HG03196 (cell line): ENCODE measurements around the gene PTCRA.
"Not testable (repeated sequence)": the region's sequence is repeated elsewhere in the genome, so short reads cannot be mapped to it uniquely, and the experiment has no call there.

Experiments used
- ATAC-seq: cut with Tn5 transposase; IDR thresholded peaks from one replicate; pipeline ENCODE4 v1.9.1; 2021; ENCODE audit not compliant: unreplicated experiment

The PTCRA gene

DNA sequence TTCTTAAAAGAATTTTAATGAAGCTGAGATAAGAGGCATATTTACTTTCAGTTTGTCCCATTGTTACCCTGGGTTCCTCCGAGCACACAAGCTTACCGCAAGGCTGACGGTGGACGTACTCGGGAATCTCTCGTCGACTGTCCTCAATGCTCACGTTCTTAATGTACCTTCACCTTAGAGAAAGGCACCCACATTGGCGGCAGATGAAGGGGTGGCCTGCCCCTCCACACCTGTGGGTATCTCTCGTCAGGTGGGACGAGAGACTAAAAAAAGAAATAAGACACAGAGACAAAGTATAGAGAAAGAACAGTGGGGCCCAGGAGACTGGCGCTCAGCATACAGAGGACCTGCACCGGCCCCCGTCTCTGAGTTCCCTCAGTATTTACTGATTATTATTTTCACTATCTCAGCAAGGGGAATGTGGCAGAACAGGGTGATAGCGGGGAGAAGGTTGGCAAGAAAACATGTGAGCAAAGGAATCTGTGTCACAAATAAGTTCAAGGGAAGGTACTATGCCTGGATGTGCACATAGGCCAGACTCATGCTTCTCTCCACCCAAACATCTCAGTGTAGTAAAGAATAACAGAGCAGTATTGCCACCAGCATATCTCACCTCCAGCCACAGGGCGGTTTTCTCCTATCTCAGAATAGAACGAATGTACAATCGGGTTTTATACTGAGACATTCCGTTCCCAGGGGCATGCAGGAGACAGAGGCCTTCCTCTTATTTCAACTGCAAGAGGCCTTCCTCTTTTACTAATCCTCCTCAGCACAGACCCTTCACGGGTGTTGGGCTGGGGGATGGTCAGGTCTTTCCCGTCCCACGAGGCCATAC is 13.2 kb upstream of the PTCRA start:
- not testable (repeated sequence) for ATAC-seq

DNA sequence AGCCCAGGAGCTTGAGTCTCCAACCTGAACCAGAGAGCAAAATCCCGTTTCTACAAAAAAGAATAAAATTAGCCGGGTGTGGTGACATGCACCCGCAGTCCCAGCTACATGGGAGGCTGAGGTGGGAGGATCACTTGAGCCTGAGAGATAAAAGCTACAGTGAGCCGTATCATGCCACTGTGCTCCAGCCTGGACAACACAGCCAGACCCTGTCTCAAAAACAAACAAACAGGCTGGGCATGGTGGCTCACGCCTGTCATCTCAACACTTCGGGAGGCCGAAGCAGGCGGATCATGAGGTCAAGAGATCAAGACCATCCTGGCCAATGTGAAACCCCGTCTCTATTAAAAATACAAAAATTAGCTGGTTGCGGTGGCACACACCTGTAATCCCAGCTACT is 11.4 kb upstream of the PTCRA start:
- ATAC-seq = no peak

DNA sequence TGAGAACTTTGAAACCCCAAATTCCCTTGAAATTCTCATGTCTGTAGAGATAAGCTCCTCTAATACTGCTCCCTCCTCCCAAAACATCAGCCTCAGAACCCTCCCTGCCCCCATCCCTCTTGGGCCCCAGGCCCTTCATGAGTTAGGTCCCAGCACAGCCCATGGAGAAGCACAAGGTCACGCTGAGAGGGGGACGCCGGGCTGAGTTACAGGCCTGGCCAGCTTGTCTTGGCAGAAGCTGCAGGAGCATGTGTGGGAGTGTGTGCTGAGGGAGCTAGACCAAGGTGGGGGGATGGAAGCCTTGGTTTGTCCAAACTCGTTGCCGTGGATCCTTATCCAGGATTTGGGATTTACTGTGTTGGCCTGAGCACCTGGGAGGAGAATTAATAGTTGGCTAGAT is 8.5 kb upstream of the PTCRA start:
- ATAC-seq = no peak

DNA sequence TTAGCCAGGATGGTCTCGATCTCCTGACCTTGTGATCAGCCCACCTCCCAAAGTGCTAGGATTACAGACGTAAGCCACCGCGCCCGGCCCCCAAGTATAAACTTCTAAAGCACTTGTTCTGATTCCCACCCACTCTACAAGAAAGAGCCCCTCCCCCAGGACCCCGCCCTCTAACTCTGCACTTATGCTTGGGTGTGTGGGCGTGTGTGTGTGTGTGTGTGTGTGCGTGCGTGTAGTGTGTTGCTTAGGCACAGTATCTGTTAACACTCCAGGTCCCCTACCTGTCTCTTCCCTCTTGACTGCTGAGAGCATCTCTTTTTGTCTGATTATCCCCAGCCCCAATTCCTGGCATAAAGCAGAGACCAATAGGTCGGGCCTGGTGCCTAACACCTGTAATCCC is 6.0 kb upstream of the PTCRA start:
- no peak for ATAC-seq

DNA sequence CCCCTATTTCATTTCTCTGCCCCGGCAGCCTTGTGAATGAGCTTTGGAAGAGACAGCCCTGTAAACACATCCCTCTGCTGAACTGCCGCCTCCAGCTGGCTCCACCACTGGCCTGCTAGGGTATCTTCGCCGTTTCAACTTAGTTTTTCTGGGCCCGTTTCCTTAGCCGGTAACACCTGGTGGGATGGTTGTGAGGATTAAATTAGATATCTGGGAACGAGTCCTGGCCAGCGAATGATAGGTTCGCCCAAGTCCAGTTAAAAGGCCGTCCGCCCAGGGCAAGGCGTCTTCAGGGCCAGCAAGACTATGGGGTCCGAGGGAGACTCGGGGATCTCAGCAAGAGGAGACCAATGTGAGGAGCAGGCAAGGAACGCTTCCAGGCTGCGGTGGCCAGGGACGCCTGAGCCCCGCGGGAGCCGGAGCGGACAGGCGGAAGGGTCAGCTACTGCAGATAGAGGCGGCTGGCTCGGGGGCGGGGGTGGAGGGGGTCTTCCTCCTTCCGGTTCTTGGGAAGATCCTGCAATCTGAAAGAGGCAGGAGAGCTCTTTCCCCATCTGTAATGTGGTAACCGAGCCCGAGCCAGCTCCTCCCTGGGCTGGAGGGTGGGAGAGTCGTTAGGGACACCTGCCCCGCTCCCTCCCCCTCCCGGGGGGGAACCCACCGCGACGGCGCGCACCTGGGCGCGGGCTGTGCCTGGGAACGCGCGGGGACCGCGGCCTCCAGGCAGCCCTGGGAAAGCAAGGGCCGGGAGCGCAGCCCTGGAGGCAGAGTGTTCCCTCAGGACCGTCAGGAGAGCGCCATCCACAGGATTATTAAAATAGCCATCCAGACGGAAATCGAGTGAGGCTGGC is 4.5 kb upstream of the PTCRA start:
- no peak for ATAC-seq

DNA sequence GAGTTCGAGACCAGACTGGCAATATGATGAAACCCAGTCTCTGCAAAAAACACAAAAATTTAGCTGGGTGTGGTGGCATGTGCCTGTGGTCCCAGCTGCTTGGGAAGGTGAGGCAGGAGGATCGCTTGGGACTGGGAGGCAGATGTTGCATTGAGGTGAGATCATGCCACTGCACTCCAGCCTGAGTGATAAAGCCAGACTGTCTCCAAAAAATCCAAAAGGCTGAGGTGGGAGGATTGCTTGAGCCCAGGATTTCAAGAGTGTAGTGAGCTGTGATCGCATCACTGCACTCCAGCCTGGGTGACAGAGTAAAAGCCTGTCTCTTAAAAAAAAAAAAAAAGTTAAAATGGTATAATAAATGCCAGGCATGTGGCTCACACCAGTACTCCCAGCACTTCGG is 1.3 kb upstream of the PTCRA start:
- no peak for ATAC-seq

DNA sequence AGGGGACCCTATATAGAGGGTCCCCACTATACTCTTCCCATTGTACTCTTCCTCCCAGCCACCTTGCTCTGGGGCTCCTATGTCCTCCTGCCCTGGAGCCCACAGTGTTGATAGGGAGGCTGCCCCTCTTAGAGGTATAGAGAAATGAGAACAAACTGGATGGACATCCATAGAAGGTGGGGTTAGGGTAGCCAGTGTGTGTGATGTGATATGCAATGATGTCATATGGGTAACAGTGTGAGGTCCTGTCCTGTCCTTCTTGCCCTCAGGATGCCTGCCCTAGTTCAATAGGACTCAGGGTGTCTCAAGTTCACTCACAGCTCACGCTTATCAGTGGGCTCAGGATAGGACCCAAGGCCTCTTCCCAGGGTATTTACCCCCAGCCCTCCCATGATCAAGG is 435 bp downstream of the PTCRA start:
- ATAC-seq = no peak

DNA sequence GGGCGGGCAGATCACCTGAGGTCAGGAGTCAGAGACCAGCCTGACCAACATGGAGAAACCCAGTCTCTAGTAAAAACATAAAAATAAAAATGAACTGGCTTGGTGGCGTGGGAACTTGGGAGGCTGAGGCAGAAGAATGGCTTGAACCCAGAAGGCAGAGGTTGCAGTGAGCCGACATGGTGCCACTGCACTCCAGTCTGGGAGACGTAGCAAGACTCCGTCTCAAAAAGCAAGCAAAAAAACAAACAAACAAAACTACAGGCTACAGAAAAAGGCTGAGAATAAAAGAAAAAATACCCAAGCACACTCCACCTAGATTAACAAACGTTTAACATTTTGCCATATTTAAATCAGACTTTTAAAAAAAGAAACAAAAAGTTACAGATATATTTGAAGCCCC is 5.9 kb downstream of the PTCRA start:
- no peak for ATAC-seq

DNA sequence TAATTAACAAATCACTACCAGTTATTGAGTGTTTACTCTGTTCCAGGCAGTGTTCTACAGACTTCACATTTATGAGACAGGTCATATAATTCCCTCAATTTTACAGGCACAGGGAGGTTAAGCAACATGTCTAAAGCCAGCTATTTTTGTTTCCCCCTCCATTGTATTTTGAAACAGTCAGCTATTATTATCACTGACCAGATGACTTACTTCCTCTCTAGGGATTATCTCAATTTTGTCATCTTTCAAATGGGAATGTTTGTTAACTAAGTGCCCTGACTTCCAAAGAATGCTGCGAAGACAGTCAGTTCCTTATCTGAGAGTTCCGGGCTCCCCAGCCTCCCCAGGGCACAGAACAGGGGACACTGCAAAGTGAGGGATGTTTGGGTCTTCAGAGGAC is 7.8 kb downstream of the PTCRA start:
- no peak for ATAC-seq

DNA sequence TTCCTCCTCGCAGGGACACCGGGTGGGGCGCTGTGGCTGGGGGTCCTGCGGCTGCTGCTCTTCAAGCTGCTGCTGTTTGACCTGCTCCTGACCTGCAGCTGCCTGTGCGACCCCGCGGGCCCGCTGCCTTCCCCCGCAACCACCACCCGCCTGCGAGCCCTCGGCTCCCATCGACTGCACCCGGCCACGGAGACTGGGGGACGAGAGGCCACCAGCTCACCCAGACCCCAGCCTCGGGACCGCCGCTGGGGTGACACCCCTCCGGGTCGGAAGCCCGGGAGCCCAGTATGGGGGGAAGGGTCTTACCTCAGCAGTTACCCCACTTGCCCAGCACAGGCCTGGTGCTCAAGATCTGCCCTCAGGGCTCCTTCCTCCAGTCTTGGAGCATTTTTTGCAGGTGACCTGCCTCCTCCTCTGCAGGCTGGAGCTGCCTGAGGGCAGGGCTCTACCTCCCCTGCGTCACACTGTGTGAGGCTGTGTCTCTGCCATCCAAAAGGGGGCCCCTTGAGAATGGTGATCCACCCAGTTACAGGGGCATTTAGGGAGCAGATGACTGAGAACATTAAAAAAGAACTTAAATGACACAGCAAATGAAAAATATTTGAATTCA is 9.5 kb downstream of the PTCRA start:
- no peak for ATAC-seq

DNA sequence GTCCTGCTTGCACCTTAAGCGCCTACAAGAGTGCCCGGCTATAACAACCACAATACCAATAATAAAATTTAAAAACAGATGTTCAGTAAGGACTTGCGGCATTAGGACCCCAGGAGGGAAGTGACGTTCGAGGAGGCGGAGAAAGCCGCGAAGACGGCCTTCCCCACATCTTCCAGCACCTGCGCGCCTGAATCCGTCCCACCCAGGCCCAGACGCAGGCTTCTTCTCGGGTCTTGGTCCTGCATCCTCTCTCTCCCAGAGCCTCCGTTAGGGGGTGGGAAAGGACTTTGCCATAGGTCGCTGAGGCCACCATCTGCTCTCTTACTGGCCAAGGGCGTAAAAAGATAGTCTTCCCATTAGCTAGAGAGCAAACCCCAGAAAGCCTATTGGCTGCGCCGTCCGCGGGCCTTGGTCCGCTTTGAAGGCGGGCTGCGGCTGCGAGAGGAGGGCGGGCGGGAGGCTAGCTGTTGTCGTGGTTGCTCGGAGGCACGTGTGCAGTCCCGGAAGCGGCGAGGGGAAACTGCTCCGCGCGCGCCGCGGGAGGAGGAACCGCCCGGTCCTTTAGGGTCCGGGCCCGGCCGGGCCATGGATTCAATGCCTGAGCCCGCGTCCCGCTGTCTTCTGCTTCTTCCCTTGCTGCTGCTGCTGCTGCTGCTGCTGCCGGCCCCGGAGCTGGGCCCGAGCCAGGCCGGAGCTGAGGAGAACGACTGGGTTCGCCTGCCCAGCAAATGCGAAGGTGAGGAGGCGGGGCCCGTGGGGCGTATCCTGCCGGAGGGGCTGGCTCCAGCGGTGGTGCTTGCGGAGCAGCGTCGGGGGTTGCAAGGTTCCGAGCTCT is 13.3 kb downstream of the PTCRA start, which contains the start of gene CNPY3:
Gene CNPY3, plus strand, starts transcription at position 495 of the 835 bp plus-strand sequence. Its CDS starts 91 bp downstream, at position 586.
- ATAC-seq = peak; percentile 69

DNA sequence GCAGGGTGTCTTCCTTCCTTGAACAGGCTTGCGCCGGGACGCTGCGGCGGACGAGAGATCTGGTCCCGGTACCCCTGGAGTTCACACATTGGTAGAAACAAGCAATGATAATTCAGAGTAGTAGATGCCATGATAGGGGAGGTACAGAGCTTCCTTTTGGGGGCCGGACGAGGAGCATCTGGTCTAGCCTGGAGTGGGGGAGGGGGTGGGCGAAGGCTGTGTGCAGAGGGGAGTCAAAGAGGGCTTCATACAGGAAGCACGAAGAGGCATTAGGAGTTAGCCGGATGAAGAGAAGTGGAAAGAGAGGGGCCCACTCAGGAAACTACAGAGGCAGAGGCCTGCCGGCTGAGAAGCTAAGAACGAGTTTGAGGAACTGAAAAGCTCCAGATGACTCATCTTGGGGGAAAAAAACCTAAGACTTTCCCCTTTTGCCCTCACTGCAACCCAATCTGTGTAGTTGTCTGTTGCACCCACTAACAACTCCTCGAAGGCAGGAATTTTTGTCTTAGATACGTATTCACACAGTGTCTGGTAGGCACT is 14.0 kb downstream of the PTCRA start:
- peak; percentile 63 for ATAC-seq

DNA sequence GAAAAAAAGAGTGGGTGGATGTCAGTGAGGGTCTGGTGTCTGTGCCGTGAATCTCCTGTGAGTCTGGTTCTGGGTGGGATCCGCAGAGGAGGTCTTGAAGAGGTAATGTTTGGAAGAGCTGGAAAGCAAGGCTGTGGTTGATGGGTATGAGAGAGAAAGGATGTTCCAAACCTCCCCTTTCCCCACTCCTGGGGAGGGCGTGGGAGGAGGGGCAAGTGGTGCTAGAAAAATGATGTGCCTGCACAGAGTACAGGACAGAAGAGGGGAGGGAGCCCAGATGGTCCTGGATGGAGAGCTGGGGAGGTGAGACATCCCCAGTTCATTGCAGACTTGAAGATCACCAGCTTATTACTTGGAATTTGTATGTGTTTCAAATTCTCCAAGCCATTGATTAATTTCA is 16.6 kb downstream of the PTCRA start:
- ATAC-seq = no peak

DNA sequence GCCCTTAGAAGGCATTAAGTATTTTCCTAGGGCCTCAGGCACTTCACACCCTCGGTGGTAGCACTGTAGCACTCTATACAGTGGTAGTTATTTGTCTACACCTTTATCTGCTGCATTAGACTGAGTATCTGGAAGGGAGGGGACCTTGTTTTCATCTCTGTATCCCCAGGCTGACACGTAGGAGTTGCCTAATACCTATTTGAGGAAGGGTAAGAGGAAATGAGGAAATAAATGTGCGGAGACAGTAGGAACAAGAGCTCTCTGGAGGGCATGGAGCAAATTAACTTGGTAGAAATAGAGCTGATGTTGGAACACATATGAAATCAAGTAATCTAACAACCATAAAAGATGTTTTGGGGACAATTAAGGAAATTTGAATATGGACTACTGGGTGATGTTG is 17.4 kb downstream of the PTCRA start:
- no peak for ATAC-seq

DNA sequence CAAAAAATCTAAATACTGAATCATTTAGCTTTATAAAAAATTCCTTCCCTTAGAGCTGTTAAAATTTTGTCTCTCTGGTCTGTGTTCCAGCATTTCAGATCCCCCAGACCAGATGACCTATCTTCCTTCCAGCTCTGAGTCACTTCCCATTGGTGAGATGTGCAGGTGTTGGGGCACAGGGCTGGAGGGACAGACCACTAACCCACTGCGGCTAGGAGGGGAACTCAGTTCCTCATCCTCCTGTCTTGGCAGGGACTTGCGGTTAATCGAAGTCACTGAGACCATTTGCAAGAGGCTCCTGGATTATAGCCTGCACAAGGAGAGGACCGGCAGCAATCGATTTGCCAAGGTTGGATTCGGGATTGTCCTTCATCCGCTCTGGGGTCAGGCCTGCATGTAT is 19.5 kb downstream of the PTCRA start:
- no peak for ATAC-seq

DNA sequence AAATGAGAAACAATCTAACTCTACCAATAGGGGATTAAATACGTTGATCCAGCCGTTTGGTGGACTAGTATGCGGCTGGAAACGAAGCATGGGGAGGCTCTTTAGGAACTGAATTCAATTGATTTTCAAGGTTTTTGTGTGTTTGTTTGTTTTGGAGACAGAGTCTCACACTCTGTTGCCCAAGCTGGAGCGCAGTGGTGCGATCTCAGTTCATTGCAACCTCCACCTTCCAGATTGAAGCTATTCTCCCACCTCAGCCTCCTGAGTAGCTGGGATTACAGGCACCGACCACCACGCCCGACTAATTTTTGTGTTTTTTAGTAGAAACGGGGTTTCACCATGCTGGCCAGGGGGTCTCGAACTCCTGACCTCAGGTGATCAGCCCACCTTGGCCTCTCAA is 20.5 kb downstream of the PTCRA start:
- no peak for ATAC-seq

DNA sequence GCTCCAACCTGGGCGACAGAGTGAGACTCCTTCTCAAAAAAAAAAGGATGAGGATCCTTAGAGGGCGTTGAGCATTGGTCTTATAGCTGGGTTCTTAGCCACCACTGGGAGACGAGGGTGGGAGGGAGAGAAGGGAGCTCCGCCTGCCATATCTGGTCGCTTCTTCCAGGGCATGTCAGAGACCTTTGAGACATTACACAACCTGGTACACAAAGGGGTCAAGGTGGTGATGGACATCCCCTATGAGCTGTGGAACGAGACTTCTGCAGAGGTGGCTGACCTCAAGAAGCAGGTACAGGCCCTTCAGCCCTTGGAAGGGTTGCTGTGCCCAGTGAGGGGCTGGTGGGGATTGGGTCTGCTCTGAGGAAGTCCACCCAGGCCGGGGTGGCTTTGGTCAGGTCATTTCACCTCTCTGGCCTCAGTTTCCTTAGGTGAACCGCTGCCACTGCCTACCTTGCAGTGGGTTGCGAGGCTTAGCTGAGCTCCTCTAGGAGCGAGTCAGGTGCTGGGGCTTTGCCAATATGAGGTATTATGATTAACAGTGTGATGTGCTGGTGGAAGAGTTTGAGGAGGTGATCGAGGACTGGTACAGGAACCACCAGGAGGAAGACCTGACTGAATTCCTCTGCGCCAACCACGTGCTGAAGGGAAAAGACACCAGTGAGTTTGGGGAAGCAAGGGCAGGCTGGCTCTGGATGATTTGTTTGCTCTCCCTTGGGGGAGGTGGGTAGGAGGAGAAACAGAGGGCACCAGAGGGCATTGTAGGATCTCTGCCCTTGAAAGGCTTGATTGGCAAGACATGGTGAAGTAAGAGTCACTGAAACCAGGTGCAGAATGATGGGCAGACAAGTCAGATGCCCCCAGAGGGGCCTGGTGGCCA is 21.9 kb downstream of the PTCRA start:
- ATAC-seq = no peak

DNA sequence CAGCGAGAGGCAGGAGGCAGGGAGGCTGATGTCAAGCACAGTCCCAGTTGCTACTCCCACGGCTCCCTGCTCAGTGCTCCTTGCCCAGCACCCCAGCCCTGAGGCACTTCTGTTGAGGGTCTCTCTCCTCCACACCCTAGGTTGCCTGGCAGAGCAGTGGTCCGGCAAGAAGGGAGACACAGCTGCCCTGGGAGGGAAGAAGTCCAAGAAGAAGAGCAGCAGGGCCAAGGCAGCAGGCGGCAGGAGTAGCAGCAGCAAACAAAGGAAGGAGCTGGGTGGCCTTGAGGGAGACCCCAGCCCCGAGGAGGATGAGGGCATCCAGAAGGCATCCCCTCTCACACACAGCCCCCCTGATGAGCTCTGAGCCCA is 22.6 kb downstream of the PTCRA start:
- ATAC-seq = no peak

DNA sequence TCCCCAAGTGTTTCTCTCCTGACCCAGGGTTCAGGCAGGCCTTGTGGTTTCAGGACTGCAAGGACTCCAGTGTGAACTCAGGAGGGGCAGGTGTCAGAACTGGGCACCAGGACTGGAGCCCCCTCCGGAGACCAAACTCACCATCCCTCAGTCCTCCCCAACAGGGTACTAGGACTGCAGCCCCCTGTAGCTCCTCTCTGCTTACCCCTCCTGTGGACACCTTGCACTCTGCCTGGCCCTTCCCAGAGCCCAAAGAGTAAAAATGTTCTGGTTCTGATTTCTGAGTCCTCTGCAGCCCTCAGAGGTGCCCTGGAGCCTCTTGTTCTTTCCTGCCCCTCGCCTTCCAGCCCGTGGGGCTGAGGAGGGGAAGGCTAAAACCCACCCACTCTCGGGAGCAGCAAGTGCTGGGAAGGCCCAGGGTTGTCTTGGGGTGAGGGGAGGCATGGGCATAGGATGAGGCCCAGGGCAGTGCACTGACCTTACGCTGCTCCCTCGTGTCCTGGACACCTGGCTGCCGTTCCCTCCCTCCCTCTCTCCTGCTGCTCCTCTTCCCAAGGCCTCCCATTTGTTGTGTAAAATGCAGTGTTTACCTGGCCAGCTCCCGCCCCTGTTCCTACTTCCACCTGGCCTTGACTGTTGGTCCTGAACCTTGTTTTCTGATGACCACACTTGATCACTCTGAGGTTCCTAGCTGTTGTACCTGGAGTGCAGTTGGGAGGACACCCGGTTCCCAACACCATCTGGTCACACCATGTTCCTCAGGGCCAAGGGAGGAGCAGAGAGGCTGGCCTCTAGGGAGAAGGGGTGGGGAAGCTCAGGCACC is 23.3 kb downstream of the PTCRA start:
- no peak for ATAC-seq
